Stimulated activated CD8-positive, alpha-beta memory T cell treated with anti-CD3 and anti-CD28 coated beads, Interleukin-15, amount 100 ng/mL, for 48 hours (primary cell): ENCODE results near the gene PNPT1.

Experiments
- DNase-seq, 2 donors: peaks; one replicate each; pipeline ENCODE4 v3.0.0-alpha.2; 2020; ENCODE audit warnings: low read depth in 2 of 2

PNPT1 gene

DNA sequence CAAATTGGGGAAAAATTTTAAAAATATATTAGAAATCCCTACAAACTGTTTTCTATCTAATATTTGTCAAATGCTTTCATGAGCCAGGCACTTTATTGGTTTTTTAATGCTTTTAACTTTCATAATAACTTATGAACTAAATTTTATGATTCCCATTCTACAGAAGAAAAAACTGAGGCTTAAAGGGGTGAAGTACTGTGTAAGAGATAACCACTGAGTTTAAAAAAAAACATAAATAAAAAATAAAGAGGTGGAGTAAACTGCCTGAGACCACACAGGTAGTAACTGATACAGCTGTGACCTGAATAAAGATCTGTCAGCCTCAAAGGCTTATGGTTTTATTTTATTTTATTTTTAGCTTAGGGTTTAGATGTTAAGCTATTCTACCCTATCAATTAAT is 24.7 kb downstream of the PNPT1 start:
- no peak for DNase-seq

DNA sequence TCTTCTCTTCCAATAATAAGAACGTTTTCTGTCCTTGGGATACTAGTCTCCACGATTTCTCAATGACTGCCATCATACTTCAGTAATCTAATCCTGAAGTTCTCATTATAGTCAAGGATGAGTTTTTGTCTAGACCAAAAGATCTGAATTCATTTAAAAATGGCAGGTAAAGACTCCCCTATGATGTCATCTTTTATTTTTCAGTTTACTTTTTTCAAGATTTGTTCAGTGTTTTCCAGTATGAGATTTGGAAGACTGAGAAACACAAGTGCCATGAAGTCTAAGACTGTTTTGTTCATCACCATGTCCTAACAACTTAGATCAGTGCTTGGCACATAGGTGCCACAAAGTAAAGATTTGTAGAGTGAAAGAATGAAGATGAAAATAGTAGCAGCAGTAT is 40.4 kb downstream of the PNPT1 start:
- no peak for DNase-seq

DNA sequence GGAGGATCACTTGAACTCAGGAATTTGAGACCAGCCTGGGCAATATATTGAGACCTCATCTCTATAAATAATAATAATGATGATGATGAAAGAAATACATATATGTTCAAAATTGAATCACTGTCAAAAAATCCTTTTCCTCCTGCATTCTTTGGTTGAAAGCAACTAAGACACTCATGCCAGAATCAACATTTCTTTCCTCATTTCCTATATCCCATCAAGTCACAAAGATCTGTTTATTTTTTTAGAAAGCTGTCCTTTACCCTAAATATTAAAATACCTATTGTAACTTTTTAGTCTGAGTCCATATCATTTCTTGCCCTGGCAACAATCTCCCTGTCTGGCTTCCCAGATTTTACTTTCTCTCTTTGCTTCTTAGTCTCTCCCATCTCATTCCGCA is 44.4 kb downstream of the PNPT1 start:
- DNase-seq, result no peak

DNA sequence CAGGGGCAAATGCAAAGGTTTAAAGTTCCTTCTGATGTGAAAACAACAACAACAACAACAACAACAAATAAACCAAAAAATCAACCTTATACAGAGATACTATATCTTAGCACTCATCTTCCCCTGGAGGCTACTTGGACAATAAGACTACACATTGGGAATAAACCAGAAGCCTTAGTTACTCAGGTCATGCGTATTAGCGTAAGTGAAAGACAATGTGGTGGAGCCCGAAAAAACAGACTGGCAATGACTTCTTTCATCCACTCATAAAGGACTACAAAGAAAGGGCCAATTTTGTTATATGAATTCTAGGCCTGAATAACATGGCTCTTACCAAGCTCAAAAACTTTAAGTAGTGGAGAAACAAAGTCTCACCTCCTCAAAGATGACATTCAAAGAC is 56.8 kb downstream of the PNPT1 start:
- DNase-seq, result no peak

DNA sequence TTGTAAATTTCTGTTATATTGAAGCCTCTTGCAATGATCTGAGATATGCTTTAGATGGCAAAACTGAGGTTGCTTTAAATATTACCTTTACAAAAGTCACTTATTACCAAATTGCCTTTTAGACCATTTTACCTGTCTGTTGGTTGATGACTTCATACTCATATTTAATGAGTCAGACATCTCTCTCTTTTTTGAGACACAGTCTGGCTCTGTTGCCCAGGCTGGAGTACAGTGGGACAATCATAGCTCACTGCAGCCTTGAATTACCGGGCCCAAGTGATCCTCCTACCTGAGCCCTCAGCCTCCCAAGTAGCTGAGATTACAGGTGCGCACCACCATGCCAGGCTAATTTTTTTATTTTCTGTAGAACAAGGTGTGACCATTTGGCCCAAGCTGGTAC is 64.7 kb downstream of the PNPT1 start:
- DNase-seq, result no peak

DNA sequence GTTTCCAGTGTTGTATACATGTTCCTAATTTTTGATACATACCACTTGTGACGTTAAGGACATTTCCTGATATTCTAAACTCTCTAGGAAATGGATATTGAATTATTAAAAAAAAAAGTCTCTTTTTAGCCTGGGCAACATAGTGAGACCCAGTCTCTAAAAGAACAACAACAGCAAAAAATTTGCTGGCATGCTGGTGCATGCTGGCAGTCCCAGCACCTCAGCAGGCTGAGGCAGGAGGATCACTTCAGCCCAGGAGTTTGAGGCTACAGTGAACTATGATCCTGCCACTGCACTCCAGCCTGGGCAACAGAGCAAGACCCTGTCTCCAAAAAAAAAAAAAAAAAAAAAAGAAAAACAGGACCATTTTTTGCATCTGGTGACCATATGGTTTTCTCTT is 65.7 kb downstream of the PNPT1 start:
- DNase-seq, result no peak

DNA sequence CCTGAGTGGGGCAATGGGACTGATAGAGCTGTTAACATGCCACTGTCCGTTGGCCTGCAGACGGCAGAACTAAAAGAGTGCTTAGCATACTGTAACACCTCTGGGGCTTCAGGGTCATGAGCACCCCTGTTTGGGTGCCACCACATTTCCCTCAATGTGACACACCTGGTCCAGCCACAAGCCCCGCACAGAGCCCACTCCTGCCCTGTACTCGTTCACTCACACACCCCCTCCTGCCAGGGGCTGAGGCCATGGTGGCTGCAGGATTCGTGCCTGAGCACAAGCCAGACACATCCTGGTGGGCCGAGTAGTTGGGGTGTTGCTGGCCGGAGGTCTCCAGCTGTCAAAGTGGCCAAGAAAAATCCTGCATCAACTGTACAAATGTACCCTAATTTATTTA is 71.8 kb downstream of the PNPT1 start:
- no peak for DNase-seq

DNA sequence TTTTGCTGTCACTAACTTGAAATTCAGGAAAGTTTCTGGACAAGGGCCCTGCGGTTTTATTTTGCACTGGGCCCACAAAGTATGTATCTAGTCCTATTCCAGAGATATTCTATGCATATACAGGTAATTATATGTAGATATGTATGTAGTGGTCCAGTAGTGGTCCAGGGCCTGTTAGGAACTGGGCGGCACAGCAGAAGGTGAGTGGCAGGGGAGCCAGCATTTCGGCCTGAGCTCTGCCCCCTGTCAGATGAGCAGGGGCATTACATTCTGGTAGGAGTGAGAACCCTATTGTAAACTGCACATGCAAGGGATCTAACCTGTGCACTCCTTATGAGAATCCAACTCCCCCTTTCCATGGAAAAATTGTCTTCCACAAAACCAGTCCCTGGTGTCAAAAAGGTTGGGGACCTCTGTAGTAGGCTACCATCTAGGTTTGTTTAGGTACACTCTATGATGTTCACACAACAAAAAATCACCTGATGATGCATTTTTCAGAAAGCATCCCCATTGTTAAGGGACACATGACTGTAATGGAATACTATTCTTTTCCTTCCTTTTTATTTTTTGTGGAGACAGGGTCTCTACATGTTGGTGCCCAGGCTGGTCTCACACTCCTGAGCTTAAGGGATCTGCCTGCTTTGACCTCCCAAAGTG is 73.4 kb downstream of the PNPT1 start:
- no peak for DNase-seq

DNA sequence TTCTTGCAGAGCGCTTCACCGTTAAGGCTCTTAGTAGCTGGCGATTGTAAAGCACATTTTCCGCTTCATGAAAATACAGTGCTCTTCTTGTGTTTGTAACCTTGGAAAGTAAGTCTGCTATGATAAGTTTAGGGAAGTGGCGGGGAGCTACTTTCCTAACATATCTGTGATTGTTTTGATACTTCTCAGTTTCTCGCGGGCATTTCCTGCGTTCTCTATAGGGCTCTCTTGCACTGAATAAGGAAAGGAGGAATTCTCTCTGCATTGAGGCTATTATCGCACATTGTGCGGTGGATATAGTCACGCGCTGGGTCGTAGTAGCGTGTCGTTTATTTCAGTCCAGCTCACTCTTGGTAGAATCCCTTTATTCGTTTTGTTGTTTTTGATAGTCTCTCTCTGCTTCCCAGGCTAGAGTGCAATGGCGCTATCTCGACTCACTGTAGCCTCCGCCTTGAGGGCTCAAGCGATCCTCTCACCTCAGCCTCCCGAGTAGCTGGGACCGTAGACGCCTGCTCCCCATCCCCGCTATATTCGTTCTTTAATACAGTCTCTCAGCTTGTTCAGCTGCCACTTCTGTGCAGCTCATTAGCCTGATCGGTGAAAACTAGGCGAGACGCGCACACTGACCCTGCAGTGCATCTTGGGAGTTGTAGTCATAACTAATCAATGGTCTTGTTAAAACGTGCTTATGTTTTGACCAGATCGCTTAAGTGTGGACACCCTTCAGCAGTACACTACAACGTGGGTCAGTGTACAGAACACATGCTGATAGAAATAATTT is 75.2 kb downstream of the PNPT1 start:
- DNase-seq, result peak; percentile 21 to 23

DNA sequence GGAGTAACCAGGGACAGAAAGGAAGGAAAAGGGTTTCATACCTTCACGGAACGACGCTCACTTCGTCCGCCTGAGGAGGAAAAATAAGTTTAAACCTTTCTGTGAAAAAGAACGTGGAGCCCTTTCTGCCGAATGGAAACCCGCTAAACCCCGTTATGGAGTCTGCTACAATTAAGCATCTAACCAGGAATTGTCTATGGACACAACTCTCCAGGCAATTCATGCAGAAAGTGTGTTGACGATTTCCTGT is 75.7 kb downstream of the PNPT1 start:
- no peak for DNase-seq

DNA sequence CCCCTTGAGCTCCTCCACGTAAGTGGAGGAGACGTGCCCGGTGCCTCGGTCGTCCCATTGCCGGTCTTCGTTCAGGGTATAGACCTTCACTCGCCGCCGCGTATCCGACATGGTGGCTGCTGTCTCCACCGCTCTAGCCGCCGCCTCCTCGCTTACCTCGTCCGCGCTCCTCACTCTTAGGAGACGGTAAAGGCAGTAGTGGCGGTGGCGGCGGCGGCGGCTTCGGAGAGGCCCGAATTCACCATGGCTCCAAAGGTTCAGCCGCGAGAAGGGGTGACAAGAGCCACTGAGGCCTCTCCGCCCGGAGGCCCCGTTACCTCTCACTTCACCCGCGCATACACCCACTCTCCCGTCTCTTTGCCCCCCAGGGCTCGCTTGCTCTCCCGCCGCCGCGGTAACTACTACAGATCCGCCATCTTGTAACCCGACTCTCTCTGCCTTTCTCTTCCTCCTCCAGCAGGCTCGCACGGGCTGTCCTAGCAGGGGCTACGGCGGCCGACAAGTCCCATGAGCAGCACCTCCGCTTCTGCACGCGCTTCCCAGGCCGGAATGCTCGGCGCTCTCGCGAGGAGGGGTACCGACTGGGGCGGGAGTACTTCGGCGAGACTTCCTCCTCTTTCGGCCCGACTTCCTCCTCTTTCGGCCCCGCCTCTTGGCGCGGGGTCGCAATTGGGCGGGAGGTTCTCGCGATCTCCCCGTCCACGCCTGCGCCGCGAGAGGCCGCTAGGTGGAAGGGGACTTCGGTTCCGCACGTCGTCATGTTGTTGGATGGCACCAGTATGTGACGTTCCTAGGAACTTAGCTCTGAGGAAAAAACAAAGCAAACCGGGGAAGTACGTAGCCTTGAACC is 76.2 kb downstream of the PNPT1 start, which contains the start of gene PPP4R3B:
Gene PPP4R3B (minus strand): TSS at position 448 of the 850 bp plus-strand sequence. CDS start 337 bp downstream, at position 111.
- peak; percentile 97 to 99 for DNase-seq

DNA sequence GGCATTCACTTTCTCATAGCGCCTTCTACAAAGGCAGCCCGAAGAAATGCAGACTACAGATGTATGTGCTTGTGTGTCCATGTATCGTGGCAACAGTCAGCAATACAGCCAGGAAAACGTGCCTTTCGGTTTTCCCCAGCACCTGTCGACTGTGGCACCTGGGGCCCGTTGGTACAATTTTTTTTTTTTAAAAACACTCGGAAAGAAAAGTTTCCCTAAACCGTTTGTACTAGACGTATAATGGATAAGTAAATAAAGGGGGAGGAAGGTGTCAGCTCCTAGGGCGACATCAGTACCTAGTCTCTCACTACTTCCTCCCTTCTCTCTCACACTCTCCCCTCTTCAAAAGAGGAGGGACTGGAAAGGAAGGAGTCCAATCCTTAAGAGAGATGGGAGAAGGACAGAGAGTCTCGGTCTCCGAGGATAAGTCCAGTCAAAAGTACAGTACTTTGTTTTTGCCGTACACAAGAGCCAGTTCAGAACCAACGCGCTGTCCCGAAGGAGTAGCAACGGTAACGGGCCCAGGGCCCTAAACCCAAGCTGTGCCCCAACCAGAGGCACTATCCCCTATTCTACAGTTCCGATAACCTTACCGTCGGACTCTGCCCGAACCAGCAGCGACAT is 77.0 kb downstream of the PNPT1 start:
- no peak for DNase-seq

DNA sequence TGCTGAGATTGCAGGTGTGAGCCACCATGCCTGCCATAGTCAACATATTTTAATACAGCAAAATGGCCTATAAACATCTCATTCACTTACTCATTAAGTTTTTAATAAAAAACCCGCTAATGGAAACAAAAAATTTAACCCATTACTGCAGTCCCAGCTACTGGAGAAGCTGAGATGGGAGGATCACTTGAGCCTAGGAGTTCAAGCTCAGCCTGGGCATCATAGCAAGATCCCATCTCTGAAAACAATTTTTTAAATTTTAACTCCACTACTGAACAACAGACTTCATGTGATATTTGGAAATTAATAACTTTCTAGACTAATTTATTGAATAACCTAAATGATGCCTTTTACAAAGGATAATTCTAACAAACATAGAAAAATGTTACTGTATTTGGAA is 81.6 kb downstream of the PNPT1 start:
- DNase-seq, result no peak

DNA sequence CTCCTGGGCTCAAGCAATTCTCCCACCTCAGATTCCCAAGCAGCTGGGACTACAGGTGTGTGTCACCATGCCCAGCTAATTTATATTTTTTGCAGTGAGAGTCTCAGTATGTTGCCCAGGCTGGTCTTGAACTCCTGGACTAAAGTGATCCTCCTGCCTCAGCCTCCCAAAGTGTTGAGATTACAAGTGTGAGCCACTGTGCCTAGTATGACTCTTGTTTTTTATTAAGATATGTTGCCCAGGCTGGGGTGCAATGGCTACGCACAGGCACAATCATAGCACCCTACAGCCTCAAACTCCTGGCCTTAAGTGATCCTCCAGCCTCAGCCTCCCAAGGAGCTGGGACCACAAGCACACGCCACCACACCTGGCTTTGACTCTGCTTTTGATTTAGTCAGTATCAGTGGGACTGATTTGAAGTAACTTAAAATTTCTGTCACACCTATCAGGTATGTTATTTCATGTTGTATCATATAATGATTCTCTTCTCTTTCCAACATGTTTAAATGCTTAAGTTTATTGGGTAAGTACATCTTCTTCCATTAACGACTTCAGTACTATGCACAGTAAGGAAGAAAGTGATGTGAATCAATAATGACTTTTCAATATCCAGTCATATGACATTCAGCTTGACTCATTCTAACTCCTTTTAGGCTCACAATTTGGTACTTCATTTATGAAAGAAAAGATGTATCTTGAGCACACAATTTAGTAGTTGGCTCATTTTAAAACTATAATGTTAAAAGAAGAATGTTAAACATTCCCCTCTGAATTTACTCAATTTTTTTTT is 82.5 kb downstream of the PNPT1 start:
- DNase-seq, result no peak

DNA sequence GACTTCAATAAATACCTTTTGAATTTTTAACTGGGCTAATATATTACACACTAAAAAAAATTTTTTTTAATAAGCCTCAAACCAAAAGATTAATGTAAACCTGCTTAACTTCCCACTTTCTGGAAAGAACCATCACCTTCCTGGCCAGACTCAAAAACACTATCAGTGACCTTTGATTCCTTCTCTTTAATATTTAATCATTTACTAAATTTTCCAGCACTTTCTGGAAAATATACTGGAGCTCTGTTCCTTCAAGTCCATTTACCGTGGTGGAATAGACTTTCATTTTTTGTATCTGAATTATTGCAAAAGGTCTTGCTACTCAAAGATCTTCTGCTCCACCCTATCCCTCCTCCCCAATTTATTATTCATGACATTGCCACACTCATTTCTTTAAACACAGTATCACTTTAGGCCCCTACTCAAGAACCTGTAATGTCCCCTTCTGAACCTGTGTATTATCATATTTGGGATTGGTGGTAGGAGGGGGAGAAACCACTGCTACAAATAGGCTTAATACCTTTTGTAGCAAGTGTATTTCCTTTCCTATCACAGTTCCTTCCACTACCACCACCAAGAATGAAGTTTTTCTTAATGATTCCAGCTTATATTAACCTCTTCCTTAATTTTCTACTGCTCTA is 83.6 kb downstream of the PNPT1 start:
- no peak for DNase-seq

DNA sequence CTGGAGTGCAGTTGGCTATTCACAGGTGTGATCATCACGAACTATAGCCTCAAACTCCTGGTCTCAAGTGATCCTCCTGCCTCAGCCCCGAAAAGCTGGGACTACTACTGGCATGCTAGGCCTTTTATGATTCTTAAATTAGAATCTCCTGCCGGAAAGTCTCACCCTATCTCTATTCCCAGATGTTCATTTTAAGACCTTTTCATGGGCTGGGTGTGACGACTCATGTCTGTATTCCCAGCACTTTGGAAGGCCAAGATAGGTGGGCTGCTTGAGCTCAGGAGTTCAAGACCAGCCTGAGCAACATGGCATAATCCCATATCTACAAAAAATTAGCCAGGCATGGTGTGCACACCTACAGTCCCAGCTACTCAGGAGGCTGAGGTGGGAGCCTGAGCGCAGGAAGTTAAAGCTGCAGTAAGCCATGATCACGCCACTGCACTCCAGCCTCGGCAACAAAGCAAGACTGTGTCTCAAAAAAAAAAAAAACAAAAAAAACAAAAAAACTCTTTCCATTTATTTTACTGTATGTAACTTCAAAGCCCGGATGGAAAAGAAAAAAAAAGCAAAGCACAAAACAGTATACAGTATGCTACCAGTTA is 84.3 kb downstream of the PNPT1 start:
- no peak for DNase-seq

DNA sequence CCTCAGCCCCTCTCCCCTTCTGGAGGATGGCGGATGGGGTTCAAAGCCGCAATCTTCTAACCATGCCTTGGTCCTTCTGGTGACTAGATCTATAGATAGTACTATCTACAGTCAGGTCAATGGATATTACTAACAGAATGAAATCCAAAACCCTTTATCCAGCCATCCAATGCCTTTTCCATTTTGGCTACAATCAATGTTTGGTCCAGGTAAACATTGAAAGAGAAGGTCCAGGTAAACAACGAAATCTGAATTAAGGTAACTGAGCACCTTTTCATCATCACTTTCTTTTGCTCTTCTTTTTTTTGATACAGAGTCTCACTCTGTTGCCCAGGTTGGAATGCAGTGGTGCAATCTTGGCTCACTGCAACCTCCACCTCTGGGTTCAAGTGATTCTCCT is 85.9 kb downstream of the PNPT1 start:
- no peak for DNase-seq

DNA sequence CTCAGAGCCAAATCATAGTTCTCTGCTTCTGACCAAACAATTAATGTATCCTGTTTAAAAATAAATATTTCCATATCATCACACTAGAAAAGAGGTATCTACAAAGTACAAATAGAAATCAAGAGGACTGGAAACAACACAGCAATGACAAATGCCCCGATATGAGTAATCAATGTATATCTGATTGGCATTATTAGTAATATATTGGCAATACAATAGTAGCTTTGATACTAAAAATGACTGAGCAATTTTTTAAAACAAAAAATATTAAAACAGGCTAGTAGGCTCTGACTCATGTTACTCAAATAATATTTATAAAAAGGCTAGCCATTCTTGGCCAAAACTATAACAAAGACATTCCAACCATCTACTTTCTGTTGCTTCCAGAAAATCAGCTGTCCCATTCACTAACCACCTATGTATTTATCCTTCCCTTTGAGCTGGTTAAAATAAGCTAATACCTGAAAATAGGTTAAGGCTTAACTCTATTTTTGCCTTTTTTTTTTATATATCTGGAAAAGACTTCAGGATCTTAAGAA is 89.5 kb downstream of the PNPT1 start:
- DNase-seq, result no peak

DNA sequence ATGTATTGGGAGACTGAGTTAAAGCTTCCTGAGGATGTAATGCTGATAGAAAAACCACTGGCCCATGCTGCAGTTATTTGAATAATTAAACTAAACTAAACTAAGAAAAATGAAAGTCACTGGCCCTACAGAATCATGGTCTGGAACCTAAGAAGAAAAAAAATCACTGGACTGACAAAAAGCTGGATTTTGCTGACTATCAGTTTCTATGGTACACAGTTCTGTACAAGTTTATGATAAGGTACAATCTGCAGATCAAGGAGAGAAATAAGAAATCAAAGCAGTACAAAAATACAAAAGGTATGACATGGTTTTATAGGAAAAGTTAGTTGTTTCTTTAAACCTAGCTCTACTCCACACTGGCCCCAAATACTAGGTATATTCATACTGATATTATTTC is 91.8 kb downstream of the PNPT1 start:
- DNase-seq, result no peak

DNA sequence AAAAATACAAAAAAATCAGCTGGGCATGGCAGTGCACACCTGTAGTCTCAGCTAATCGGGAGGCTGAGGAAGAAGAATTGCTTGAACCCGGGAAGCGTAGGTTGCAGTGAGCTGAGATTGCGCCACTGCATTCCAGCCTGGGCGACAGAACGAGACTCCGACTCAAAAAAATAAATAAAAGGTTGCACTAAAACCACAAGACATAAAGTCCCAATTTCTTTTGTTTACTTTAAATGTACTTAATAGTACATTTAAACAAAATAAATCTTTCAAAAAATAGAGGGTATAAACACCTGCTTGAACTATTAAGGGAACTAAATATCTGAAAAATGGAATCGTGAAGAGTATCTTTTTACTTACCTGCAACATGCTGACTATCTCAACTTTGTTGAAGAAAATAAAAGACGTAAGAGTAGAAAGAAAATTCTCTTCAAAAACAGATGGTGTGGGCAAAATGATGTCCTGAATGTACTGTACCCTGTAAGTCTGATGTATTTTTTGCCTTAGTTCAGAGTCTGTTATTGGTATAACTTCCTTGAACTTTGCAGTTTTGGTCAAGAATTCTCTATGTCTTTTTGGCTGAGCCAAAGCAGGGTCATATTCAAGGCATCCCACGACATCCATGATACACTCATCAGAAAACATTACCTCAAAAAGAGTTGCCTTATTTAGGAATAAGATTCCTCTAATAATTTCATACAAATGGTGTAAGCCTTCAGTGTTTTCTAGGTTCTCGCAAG is 95.4 kb downstream of the PNPT1 start:
- DNase-seq, result no peak
